CD4-positive, alpha-beta T cell (primary cell): ENCODE data around the gene USP32. TPM values are rescaled to one million over a fixed set of nuclear protein-coding genes. Genes with fewer than 3 reads are reported as not detected.

Experiments used
- ATAC-seq: fragments of 200-7000 bp; cut with Tn5 transposase; one replicate; pipeline ENCODE4 v1.10.0; 2022; ENCODE audit warnings: mild to moderate bottlenecking; ENCODE audit not compliant: poor library complexity
- CTCF ChIA-PET: fragments of 350-600 bp; sonication (Branson Sonifier 250); formaldehyde crosslinking; loops from one replicate; lab custom pipeline; 2021; ENCODE audit warnings: antibody characterized with exemption, inconsistent platforms; lab: Charles Lee
- POLR2A ChIA-PET: fragments of 350-600 bp; sonication (Branson Sonifier 250); formaldehyde crosslinking; loops from one replicate; lab custom pipeline; 2021; ENCODE audit warnings: antibody characterized with exemption, inconsistent platforms; lab: Charles Lee
- DNase-seq, 14 experiments: peaks; one replicate each; pipeline ENCODE4 v3.0.0-alpha.2; 2013 to 2020; ENCODE audit warnings: mixed read lengths in 2 of 14
- H3K27ac ChIP-seq, 2 donors: one replicate each; pipeline versions ENCODE4 v1.5.1 to v1.7.0; 2013; ENCODE audit warnings: low read length in 2 of 2, low read depth in 1 of 2, mild to moderate bottlenecking in 1 of 2
- H3K27me3 ChIP-seq, 2 experiments: 1 replicate in 1 of 2; 2 replicates in 1 of 2; pipeline versions ENCODE4 v1.6.1 to v1.7.0; 2013; ENCODE audit warnings: low read length in 2 of 2, control low read depth in 1 of 2, mild to moderate bottlenecking in 1 of 2, moderate library complexity in 1 of 2; ENCODE audit not compliant: insufficient read depth in 2 of 2, control insufficient read depth in 1 of 2
- H3K36me3 ChIP-seq: one replicate; pipeline ENCODE4 v1.6.1; 2013; ENCODE audit warnings: low read length, control low read depth; ENCODE audit not compliant: insufficient read depth
- H3K4me1 ChIP-seq: one replicate; pipeline ENCODE4 v1.6.1; 2013; ENCODE audit warnings: low read length, control low read depth; ENCODE audit not compliant: insufficient read depth
- H3K4me3 ChIP-seq: one replicate; pipeline ENCODE4 v1.5.1; 2013; ENCODE audit warnings: mild to moderate bottlenecking, low read length, moderate library complexity
- H3K9me3 ChIP-seq, 2 experiments: 1 replicate in 1 of 2; 2 replicates in 1 of 2; pipeline versions ENCODE4 v1.6.1 to v1.7.0; 2013; ENCODE audit warnings: low read length in 2 of 2, mild to moderate bottlenecking in 2 of 2, control low read depth in 1 of 2, moderate library complexity in 1 of 2; ENCODE audit not compliant: control insufficient read depth in 1 of 2, insufficient read depth in 1 of 2
- H3K27ac Mint-ChIP-seq: one replicate; pipeline ENCODE4 v1.8.0; 2020; ENCODE audit warnings: mixed read lengths
- H3K27me3 Mint-ChIP-seq: one replicate; pipeline ENCODE4 v1.8.0; 2021; ENCODE audit warnings: mixed read lengths
- H3K36me3 Mint-ChIP-seq: one replicate; pipeline ENCODE4 v1.8.0; 2021; ENCODE audit warnings: low read depth, mixed read lengths
- H3K4me1 Mint-ChIP-seq: one replicate; pipeline ENCODE4 v1.8.0; 2021; ENCODE audit warnings: low read depth, mixed read lengths
- H3K4me3 Mint-ChIP-seq: one replicate; pipeline ENCODE4 v1.8.0; 2020; ENCODE audit warnings: mild to moderate bottlenecking, mixed read lengths
- H3K9me3 Mint-ChIP-seq: one replicate; pipeline ENCODE4 v1.8.0; 2020; ENCODE audit warnings: mixed read lengths
- CTCF ChIP-seq: fragments of 200-600 bp; IDR thresholded peaks from one replicate; pipeline ENCODE4 v1.8.0; 2022; ENCODE audit warnings: antibody characterized with exemption, mild to moderate bottlenecking
- intact Hi-C, 2 experiments: fragments of 100-400 bp; cut with DNase I in 1 of 2; cut with micrococcal nuclease in 1 of 2; formaldehyde crosslinking; loops; one replicate each; pipeline versions ENCODE4 v1.15.1 to v1.9.0; 2023 to 2025; cut with DNase I, micrococcal nuclease
- total RNA-seq, 174 experiments: library from RNA in 2 of 174; stranded (reverse) in 2 of 174; gene quantifications; one replicate each; pipeline ENCODE4 v1.2.3 and lab custom pipeline; 2021 to 2026

The USP32 gene
- total RNA-seq, 2 experiments from 2014 or later: 23.9 to 24.7 TPM

GRCh38 chr17:60296177-60296576 lies 95.8 kb downstream of the USP32 start:
- Mint-ChIP-seq H3K27me3 (no peaks in the 10 kb centered on the region), H3K27ac (no peak overlapping the region), H3K4me1 (no peaks in the 10 kb centered on the region), H3K36me3 (peaks cover 45% of the 10 kb centered on the region), H3K9me3 (no peaks in the 10 kb centered on the region), H3K4me3 (no peak overlapping the region)
- H3K36me3 ChIP-seq: peaks cover 13% of the 10 kb centered on the region
- DNase-seq (no peak), ATAC-seq (no peak)
- no peak for TF ChIP-seq CTCF
- intact Hi-C loops: no loop called here
- H3K4me1 ChIP-seq: no peaks in the 10 kb centered on the region
- ChIA-PET CTCF (no interaction called here), POLR2A (no interaction called here)
- no peaks in the 10 kb centered on the region for H3K27me3 ChIP-seq
- no peaks in the 10 kb centered on the region for H3K9me3 ChIP-seq
- no peak overlapping the region for H3K4me3 ChIP-seq
- H3K27ac ChIP-seq: no peak overlapping the region

- Mint-ChIP-seq H3K27ac (no peak overlapping the region), H3K4me1 (no peaks in the 10 kb centered on the region), H3K27me3 (no peaks in the 10 kb centered on the region), H3K36me3 (peaks cover 50% of the 10 kb centered on the region), H3K9me3 (no peaks in the 10 kb centered on the region), H3K4me3 (no peak overlapping the region)
- peaks cover 21% of the 10 kb centered on the region for H3K36me3 ChIP-seq
- H3K27ac ChIP-seq: no peak overlapping the region
- no peak overlapping the region for H3K4me3 ChIP-seq
- no peaks in the 10 kb centered on the region for H3K9me3 ChIP-seq
- intact Hi-C loops: no loop called here
- no peak for TF ChIP-seq CTCF
- CTCF ChIA-PET: no interaction called here
- no peaks in the 10 kb centered on the region for H3K4me1 ChIP-seq
- H3K27me3 ChIP-seq: no peaks in the 10 kb centered on the region
- ATAC-seq (no peak), DNase-seq (no peak)
- POLR2A ChIA-PET: no interaction called here
Measured at GRCh38 chr17:60293580-60294335, 98.2 kb downstream of the USP32 start.

GRCh38 chr17:60292697-60293096 lies 99.2 kb downstream of the USP32 start:
- no peak for ATAC-seq
- peaks cover 21% of the 10 kb centered on the region for H3K36me3 ChIP-seq
- no peaks in the 10 kb centered on the region for H3K9me3 ChIP-seq
- intact Hi-C loops: no loop called here
- H3K27me3 Mint-ChIP-seq: no peaks in the 10 kb centered on the region
- H3K9me3 Mint-ChIP-seq: no peaks in the 10 kb centered on the region
- TF ChIP-seq CTCF: no peak
- H3K27me3 ChIP-seq: no peaks in the 10 kb centered on the region
- CTCF ChIA-PET: no interaction called here
- H3K36me3 Mint-ChIP-seq: peaks cover 57% of the 10 kb centered on the region
- POLR2A ChIA-PET: no interaction called here
- H3K4me3 Mint-ChIP-seq: no peak overlapping the region
- no peaks in the 10 kb centered on the region for H3K4me1 Mint-ChIP-seq
- no peak overlapping the region for H3K4me3 ChIP-seq
- H3K27ac ChIP-seq: no peak overlapping the region
- no peak overlapping the region for H3K27ac Mint-ChIP-seq
- DNase-seq: no peak
- no peaks in the 10 kb centered on the region for H3K4me1 ChIP-seq
